Activated naive CD4-positive, alpha-beta T cell (primary cell): ENCODE data around the gene CDC25B.
"Not testable (repeated sequence)": the region's sequence is repeated elsewhere in the genome, so short reads cannot be mapped to it uniquely, and the experiment has no call there.

Source experiments
- DNase-seq, 4 experiments: peaks; one replicate each; lab custom pipeline; 2025; lab: John Stamatoyannopoulos, UW

Gene CDC25B

DNA sequence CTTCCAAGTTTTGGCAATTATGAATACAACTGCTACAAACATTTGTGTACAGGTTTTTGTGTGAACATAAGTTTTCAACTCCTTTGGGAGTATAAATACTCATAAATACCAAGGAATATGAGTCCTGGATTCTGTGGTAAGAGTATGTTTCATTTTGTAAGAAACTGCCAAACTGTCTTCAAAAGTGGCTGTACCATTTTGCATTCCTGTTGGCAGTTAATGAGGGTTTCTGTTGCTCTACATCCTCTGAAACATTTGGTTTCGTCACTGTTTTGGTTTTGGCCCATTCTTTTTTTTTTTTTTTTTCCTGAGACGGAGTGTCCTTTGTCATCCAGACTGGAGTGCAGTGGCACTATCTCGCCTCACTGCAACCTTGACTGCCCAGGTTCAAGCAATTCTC lies 32.7 kb downstream of the CDC25B start:
- no peak for DNase-seq

- not testable (repeated sequence) for DNase-seq
Observed at GRCh38 chr20:3829891-3830290, 33.8 kb downstream of the CDC25B start.

- no peak for DNase-seq
Observed at GRCh38 chr20:3836132-3836531, 40.0 kb downstream of the CDC25B start.

GRCh38 chr20:3839328-3839727 lies 43.2 kb downstream of the CDC25B start:
- DNase-seq = no peak

DNA sequence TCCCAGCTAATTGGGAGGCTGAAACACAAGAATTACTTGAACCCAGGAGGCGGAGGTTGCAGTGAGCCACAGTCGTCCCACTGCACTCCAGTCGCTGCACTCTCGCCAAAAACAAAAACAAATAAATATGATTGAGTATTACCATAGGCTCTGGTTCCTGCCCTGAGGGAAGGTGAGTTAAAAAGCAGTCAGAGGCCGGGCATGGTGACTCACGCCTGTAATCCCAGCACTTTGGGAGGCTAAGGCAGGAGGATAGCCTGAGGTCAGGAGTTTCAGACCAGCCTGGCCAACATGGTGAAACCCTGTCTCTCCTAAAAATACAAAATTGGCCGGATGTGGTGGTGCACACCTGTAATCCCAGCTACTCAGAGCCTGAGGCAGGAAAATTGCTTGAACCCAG lies 44.1 kb downstream of the CDC25B start:
- not testable (repeated sequence) for DNase-seq

- DNase-seq = no peak
Observed at GRCh38 chr20:3842348-3842930, 46.3 kb downstream of the CDC25B start.

GRCh38 chr20:3843490-3843889 lies 47.4 kb downstream of the CDC25B start:
- no peak for DNase-seq

DNA sequence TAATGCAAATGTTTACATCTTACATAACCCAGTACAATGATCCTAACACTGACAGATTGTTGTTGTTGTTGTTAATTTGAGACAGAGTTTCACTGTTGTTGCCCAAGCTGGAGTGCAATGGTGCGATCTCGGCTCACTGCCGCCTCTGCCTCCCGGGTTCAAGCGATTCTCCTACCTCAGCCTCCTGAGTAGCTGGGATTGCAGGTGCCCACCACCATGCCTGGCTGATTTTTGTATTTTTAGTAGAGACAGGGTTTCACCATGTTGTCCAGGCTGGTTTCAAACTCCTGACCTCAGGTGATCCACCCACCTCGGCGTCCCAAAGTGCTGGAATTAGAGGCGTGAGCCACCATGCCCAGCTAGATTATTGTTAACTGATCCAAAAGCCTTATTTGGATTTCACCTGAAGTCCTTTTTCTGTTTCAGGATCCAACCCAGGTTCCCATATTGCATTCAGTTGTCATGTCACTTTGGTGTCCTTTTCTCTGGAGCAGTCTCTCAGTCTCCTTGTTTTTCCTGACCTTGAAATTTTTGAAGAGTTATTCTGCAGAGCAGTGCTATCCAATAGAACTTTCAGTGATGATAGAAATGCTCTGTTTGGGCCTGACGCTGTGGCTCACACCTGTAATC lies 48.0 kb downstream of the CDC25B start:
- not testable (repeated sequence) for DNase-seq

- no peak for DNase-seq
Observed at GRCh38 chr20:3846378-3846739, 50.2 kb downstream of the CDC25B start.

- DNase-seq = peak; percentile 49 to 84 (median 64)
Observed at GRCh38 chr20:3846740-3847428, 50.8 kb downstream of the CDC25B start, which contains the start of gene MAVS. Gene MAVS, plus strand, starts transcription at chr20:3846834. Its CDS starts 7,791 bp downstream, at chr20:3854625.

GRCh38 chr20:3847429-3847940 lies 51.4 kb downstream of the CDC25B start:
- no peak for DNase-seq

GRCh38 chr20:3848565-3848964 lies 52.5 kb downstream of the CDC25B start:
- no peak for DNase-seq

DNA sequence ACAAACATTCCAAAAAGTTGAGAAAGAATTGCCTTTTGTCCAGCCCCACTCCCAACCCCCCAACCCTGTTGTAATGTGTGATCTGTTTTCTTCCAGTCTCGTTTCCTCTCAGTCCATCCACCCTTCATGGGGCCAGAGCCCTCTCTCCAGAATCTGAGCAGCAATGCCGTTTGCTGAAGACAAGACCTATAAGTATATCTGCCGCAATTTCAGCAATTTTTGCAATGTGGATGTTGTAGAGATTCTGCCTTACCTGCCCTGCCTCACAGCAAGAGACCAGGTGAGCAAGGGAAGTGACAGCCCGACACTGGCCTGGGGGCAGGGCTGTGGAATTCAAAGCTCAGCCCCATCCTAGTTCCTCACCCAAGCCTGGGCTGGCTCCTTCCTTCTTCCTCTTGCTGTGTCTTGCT lies 58.4 kb downstream of the CDC25B start:
- DNase-seq = no peak
